GM18519 (cell line): Measurements from ENCODE around the gene FCRL4.

Experiments used
- ATAC-seq: cut with Tn5 transposase; IDR thresholded peaks from one replicate; pipeline ENCODE4 v1.9.1; 2021; ENCODE audit warnings: mild to moderate bottlenecking, moderate library complexity; ENCODE audit not compliant: unreplicated experiment, low FRiP score

Gene FCRL4

DNA sequence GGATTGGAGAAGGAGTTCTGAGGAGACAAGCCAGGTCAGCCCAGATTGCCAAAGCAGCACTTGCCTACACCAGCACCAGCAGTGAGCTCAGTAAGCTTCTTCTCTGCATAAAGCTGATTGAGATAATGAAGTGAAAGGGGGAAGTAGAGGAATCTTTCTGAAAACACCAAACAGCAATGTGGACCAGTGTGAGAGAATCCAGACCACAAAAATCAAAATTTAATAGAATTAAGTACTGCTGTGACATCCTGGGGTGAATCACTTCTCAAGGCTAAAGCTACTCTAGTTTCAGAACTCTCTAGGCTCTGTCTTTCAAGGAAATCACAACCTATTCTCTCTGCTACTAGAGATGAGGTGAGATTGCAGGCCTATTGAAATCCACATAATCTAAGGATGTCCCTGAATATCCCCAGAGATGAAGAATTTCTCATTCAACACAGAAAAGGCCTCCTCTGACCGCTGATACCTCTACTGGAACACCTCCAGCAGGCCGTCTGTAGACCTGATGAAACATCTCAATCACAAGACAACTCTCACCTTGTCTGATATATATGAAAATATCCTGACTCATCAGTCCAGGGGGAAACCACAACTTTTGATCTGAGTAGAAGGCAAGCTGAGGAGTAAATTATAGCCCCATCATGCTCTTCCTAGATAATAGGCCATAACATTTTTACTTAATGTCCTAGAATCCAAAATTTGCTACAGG lies at the start of gene FCRL4:
Gene FCRL4, minus strand, starts transcription at position 127 of the 709 bp plus-strand sequence. CDS start 141 bp downstream, outside the sequence.
- ATAC-seq, result peak; percentile 43

DNA sequence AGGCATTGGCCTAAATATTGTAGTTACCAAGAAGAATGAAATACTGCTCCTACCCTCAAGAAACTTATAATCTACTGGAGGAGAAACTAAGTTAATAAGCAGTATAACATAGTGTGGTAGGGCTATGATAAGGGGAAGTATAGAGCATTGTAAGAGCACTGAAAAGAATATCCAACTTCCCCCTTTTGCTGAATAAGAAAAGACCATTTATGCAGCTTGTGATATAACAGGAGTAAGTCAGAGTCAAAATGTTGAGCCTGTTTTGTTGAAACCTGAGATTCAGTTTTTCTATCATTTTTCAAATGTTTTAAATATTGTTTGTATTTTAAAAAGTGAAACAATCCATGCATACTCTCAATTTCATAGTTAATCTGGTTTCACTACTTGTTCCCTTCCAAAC lies 48.3 kb upstream of the FCRL4 start:
- no peak for ATAC-seq

GRCh38 chr1:157641177-157641576 lies 43.3 kb upstream of the FCRL4 start:
- ATAC-seq, result no peak

GRCh38 chr1:157639800-157640199 lies 41.9 kb upstream of the FCRL4 start:
- ATAC-seq, result no peak

DNA sequence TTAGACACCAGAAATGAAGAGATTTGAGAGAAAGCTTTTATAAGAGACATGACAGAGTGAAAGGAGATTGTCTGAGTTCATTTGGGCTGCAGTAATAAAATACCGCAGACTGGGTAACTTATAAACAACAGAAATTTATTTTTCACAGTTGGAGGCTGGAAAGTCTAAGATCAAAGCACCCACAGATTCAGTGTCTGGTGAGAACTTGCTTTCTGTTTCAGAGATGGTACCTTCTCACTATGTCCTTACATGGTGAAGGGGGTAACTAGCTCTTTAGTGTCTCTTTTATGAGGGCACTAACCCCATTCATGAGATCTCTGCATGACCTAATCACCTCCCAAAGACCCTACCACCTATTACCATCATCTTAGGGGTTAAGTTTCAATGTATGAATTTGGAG lies 30.9 kb upstream of the FCRL4 start:
- no peak for ATAC-seq

GRCh38 chr1:157626099-157626498 lies 28.2 kb upstream of the FCRL4 start:
- ATAC-seq, result no peak

DNA sequence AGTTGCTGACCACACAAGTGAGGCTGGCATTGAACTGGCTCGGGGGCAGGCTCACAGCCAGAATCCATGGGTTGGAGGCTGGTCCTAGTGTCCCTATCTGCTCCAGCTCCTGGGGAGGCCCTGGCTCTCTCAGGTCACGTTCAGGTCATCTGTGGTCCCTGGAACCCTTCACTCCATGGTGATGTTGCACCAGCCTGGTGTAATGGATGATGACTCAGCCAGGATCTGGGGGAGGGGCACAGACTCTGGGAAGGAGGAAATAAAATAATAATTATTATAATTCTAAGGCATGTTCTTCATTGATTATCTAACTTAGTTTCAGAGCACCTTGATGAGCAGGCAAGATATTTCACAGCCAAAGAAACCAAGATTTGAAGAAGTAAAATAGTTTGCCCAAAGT lies 26.6 kb upstream of the FCRL4 start:
- no peak for ATAC-seq

DNA sequence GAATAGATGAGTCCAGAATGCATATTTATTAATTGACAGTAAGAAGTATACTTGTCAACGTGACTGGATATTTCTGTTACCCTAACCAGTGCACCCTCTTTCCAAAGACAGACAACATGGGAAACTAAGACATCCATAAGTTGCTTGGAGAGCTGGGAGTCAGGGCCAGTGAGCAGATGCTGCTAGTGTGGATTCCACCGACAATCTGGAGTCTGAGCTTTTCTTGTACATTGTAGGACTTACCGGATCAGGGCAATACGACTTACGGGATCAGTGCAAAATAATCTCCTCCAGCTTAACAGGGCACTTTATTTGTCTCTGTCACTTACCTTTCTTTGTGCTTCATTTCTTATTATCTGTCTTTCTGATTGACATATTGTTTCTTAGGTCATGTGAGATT lies 24.6 kb upstream of the FCRL4 start:
- no peak for ATAC-seq

- ATAC-seq, result no peak
Observed at GRCh38 chr1:157618190-157618589, 20.3 kb upstream of the FCRL4 start.

DNA sequence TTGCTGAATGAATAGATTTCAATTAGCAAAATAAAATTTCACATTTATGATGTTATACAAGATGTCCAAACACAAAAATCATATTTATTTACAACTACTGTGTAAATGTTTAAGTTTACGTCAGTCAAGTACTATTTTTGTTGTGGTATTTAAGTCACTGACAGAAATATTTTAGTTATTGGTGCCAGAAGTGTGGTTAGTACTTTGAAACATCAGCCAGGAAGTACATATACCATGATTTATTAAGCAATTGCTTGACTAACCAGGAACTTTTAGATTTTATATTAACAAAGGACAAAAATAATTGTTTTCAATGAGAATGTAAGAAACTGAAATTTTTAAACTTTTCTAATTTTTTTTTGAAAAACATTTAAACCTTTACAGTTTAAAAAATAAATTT lies 2.4 kb upstream of the FCRL4 start:
- no peak for ATAC-seq

DNA sequence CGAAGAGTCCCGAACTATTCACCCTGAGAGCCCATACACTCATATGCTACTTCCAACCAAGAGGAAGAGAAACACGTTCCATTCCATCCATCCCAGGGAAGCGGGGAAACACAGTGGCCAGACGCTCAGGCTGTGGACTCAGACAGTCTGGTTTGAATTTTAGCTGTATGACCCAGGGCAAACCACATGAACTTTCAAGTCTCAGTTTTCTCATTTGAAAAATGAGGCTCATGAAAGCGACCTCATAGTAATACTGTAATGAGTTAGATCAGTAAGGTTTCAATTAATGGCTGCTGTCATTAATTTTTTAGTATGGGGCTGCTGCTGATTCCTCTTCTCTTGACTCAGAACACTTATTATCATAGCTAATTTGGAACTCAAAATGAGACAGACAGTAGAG lies 1.5 kb downstream of the FCRL4 start:
- no peak for ATAC-seq

GRCh38 chr1:157595356-157595755 lies 2.5 kb downstream of the FCRL4 start:
- peak; percentile 40 for ATAC-seq

DNA sequence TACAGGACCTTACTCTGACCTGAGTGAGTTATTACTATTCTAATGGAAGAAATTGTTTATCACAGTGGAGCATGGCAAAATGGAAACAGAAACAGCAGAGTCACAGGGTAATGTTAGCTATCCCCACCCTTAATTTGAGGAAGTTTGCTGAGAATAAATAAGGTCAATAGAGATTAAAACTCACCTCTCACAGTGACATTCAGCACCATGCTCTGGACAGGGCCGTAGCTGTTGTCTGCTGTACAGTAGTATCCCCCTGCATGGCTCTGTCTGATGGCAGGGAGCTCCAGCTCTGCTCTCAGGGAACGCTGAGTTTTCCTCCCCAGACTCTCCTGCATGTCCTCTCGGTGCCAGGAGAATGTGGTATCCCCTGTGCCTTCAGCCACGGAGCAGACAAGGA lies 11.9 kb downstream of the FCRL4 start:
- ATAC-seq, result no peak

DNA sequence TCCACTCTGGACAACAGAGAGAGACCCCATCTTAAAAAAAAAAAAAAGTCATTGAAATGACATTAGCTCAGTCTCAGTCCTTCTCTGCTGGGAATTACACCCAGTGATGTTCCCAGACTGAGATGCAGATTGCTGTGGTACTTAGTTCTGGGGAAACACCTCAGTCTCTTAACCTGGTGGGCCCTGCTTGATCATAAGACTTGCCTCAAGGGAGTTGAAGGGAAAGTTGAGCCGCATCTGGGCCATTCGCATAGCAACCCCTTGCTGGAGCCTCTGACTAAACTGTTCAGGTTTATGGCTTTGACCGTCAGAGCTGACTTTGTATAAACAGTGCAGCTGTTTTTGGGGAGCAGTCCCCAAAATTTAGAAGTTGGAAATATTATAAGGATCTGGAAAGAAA lies 13.4 kb downstream of the FCRL4 start:
- ATAC-seq, result no peak

- no peak for ATAC-seq
Observed at GRCh38 chr1:157580828-157581210, 17.1 kb downstream of the FCRL4 start.

DNA sequence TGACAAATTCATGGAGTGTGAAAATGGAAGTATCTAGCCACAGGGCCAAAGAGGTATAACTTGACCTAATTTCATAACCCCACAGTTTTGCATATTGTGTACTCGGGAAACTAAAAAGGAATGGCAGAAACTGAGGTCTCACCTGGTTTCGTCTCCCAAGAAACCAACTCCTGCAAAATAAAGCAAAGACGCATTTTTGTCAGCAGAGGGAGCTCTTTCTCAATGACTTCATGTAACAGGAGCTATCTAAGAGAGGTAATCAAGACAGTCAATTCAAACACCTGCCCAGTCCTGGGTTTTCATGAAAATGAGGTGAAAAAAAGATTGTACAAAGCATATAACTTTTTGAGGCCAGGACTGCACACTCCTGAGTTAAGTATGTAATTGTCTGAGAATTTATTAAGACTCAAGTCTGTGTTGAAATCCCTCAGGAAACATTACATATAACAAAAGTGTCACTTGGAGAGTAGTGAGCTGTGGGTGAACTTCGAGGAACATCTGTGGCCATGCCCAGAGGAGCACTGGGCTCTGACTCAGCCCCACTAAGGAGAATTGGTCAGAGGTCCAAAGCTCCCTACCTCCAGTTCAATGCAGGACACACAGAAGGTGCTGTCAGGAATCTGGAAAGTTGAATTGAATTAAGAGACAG lies 17.6 kb downstream of the FCRL4 start:
- no peak for ATAC-seq

DNA sequence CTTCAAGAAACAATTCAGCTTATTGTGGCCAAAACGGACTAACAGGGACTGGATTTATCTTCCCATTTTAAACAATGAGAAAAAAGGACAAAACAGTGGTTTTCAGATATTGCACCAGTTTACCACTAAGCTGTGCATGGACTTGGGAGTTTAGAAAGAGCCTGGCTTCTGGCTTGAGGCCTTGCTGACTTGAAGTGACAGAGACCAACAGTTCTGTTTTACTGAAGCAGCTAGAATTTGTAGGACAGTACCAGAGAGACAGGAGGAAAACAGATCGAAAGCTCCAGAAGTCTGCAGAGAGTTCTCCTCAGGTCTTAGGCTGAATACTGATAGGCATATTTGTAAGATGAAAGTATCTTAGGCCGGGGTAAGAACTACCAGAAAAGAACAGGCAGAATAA lies 20.5 kb downstream of the FCRL4 start:
- no peak for ATAC-seq

DNA sequence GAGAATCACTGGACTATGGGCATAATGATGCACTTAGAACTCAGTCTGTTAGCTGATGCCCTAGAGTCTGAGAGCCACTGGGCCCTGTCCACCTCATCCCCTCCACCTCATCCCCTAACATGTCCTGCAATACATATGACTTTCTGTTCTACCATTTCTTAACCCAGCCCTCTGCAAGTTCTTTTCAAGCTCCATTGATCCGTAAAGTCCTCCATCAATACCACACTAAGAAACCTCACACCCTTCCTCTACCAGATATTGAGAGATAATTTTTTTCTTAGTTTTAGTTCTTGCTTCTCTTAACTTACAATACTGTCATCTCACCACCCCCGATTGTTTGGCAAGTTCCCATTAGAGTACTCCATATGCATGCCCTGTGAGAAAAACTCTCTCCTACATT lies 22.1 kb downstream of the FCRL4 start:
- ATAC-seq, result peak; percentile 43

- ATAC-seq, result no peak
Observed at GRCh38 chr1:157574836-157575235, 23.0 kb downstream of the FCRL4 start.

DNA sequence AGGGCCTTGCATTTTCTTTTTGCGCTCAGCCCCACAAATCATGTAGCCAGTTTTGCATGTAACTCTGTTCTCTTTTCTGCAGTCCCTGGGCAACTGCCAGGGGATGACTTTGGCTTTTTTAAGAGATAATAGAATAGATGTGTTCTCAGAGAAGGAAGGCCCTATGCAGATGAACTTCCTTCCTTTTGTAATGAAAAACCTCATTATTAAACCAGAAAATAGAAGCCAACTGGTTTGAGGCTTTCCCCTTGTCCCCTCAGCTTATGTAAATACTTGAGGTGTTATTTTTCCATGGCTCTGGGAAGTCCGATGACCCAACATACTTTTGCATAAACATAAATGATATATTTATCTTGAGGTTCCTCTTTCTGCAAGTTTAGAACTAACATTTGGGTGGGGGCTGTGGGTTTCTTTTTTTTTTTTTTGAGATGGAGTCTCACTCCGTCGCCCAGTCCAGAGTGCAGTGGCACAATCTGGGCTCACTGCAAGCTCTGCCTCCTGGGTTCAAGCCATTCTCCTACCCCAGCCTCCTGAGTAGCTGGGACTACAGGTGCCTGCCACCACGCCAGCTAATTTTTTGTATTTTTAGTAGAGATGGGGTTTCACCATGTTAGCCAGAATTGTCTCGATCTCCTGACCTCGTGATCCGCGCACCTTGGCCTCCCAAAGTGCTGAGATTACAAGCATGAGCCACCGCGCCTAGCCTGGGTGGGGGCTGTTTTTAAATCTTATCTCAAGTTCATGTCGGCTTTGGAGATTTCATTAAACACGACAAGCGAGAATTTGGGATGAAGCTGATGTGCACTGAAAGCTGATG lies 31.2 kb downstream of the FCRL4 start:
- no peak for ATAC-seq

- ATAC-seq, result peak; percentile 55
Observed at GRCh38 chr1:157562515-157562914, 35.4 kb downstream of the FCRL4 start.

DNA sequence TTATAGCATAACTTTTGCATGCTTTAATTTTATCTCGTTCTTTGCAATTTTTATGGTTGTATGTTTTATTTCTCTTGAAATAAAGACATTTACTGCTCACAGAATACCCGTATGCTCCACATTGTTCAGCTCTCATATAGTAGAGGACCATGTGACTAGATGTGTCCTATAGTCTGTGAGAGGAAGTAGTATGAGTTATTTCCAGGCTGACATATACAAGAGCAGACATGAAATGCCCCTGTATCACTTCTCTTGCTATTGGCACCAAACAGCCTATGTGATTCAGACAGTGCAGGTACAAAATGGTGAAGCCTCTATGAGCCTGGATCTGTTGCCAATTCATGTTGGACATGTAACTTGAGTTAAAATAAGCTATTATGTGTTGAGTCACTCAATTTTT lies 39.8 kb downstream of the FCRL4 start:
- ATAC-seq, result no peak
